HG02973 (cell line): ENCODE results near the gene CLEC4G.
"Not testable (repeated sequence)": the region's sequence is repeated elsewhere in the genome, so short reads cannot be mapped to it uniquely, and the experiment has no call there.

Experiments used
- ATAC-seq: cut with Tn5 transposase; IDR thresholded peaks from one replicate; pipeline ENCODE4 v1.9.1; 2021; ENCODE audit warnings: moderate library complexity; ENCODE audit not compliant: unreplicated experiment

The CLEC4G gene

GRCh38 chr19:7732045-7732444 is at the start of gene CLEC4G:
Gene CLEC4G (minus strand): TSS chr19:7732110. CDS start chr19:7732102, 8 bp downstream.
- no peak for ATAC-seq

- no peak for ATAC-seq
Observed at GRCh38 chr19:7781157-7781556, 49.2 kb upstream of the CLEC4G start.

- ATAC-seq = no peak
Observed at GRCh38 chr19:7779631-7780486, 47.9 kb upstream of the CLEC4G start.

GRCh38 chr19:7778081-7778480 is 46.2 kb upstream of the CLEC4G start:
- no peak for ATAC-seq

- ATAC-seq = no peak
Observed at GRCh38 chr19:7775761-7776160, 43.9 kb upstream of the CLEC4G start.

- no peak for ATAC-seq
Observed at GRCh38 chr19:7773841-7774240, 41.9 kb upstream of the CLEC4G start.

GRCh38 chr19:7772752-7773291 is 40.9 kb upstream of the CLEC4G start:
- ATAC-seq = no peak

GRCh38 chr19:7771072-7771471 is 39.2 kb upstream of the CLEC4G start:
- no peak for ATAC-seq

- no peak for ATAC-seq
Observed at GRCh38 chr19:7769171-7769570, 37.3 kb upstream of the CLEC4G start.

- ATAC-seq = no peak
Observed at GRCh38 chr19:7767487-7767886, 35.6 kb upstream of the CLEC4G start.

- ATAC-seq = no peak
Observed at GRCh38 chr19:7766535-7766934, 34.6 kb upstream of the CLEC4G start.

- ATAC-seq = not testable (repeated sequence)
Observed at GRCh38 chr19:7765043-7765442, 33.1 kb upstream of the CLEC4G start.

- ATAC-seq = not testable (repeated sequence)
Observed at GRCh38 chr19:7764157-7764556, 32.2 kb upstream of the CLEC4G start.

- ATAC-seq = no peak
Observed at GRCh38 chr19:7763696-7764095, 31.8 kb upstream of the CLEC4G start.

- no peak for ATAC-seq
Observed at GRCh38 chr19:7762719-7763293, 30.9 kb upstream of the CLEC4G start, which contains the start of gene CLEC4M. Gene CLEC4M (plus strand): TSS chr19:7763243. CDS start chr19:7763267, 24 bp downstream.

- no peak for ATAC-seq
Observed at GRCh38 chr19:7759156-7759555, 27.2 kb upstream of the CLEC4G start.

GRCh38 chr19:7757358-7757757 is 25.4 kb upstream of the CLEC4G start:
- no peak for ATAC-seq

GRCh38 chr19:7756258-7756657 is 24.3 kb upstream of the CLEC4G start:
- no peak for ATAC-seq

GRCh38 chr19:7751157-7751783 is 19.4 kb upstream of the CLEC4G start:
- ATAC-seq = no peak

GRCh38 chr19:7748756-7749155 is 16.8 kb upstream of the CLEC4G start:
- no peak for ATAC-seq

GRCh38 chr19:7748171-7748570 is 16.3 kb upstream of the CLEC4G start:
- ATAC-seq = no peak
